Right forelimb (tissue), 1 donor: Measurements from ENCODE around the gene GRM7.

Experiments
- DNase-seq: peaks from one replicate; pipeline ENCODE4 v3.0.0-alpha.2; 2018

The GRM7 gene

GRCh38 chr3:7421065-7421464 is 560.1 kb downstream of the GRM7 start:
- DNase-seq = no peak

- no peak for DNase-seq
Measured at GRCh38 chr3:7423036-7423435, 562.1 kb downstream of the GRM7 start.

GRCh38 chr3:7423995-7424394 is 563.1 kb downstream of the GRM7 start:
- no peak for DNase-seq

GRCh38 chr3:7428206-7428718 is 567.3 kb downstream of the GRM7 start:
- DNase-seq = no peak

GRCh38 chr3:7432610-7433009 is 571.7 kb downstream of the GRM7 start:
- DNase-seq = no peak

GRCh38 chr3:7433073-7433472 is 572.2 kb downstream of the GRM7 start:
- no peak for DNase-seq

- no peak for DNase-seq
Measured at GRCh38 chr3:7436542-7436941, 575.6 kb downstream of the GRM7 start.

GRCh38 chr3:7437231-7437630 is 576.3 kb downstream of the GRM7 start:
- no peak for DNase-seq

GRCh38 chr3:7439101-7439680 is 578.3 kb downstream of the GRM7 start:
- no peak for DNase-seq

GRCh38 chr3:7444886-7445285 is 584.0 kb downstream of the GRM7 start:
- DNase-seq = no peak

GRCh38 chr3:7445331-7445730 is 584.4 kb downstream of the GRM7 start:
- DNase-seq = no peak

- no peak for DNase-seq
Measured at GRCh38 chr3:7447197-7447769, 586.4 kb downstream of the GRM7 start.

GRCh38 chr3:7456386-7456785 is 595.5 kb downstream of the GRM7 start:
- no peak for DNase-seq

GRCh38 chr3:7461202-7461825 is 600.4 kb downstream of the GRM7 start:
- no peak for DNase-seq

GRCh38 chr3:7469866-7470265 is 609.0 kb downstream of the GRM7 start:
- DNase-seq = no peak

GRCh38 chr3:7484636-7485035 is 623.7 kb downstream of the GRM7 start:
- DNase-seq = no peak

GRCh38 chr3:7487763-7488162 is 626.8 kb downstream of the GRM7 start:
- DNase-seq = no peak

GRCh38 chr3:7489417-7489816 is 628.5 kb downstream of the GRM7 start:
- no peak for DNase-seq

- no peak for DNase-seq
Measured at GRCh38 chr3:7498715-7499114, 637.8 kb downstream of the GRM7 start.

GRCh38 chr3:7503431-7503830 is 642.5 kb downstream of the GRM7 start:
- no peak for DNase-seq

GRCh38 chr3:7504886-7505775 is 644.2 kb downstream of the GRM7 start:
- DNase-seq = no peak

GRCh38 chr3:7506606-7507180 is 645.8 kb downstream of the GRM7 start:
- DNase-seq = no peak

GRCh38 chr3:7508821-7509220 is 647.9 kb downstream of the GRM7 start:
- no peak for DNase-seq
